SK-N-SH (cell line): Measurements from ENCODE around the gene ATG7.

Experiments
- CTCF ChIP-seq: fragments of 200-600 bp; sonication (generic); IDR thresholded peaks from 2 replicates; pipeline ENCODE4 v1.6.1; 2017; ENCODE audit warnings: antibody characterized with exemption, mild to moderate bottlenecking, moderate library complexity
- MAX ChIP-seq: IDR thresholded peaks from 2 replicates; pipeline ENCODE4 v1.4.0; 2012; ENCODE audit warnings: low read depth
- POLR2AphosphoS5 ChIP-seq: IDR thresholded peaks from 2 replicates; pipeline ENCODE4 v1.6.1; 2012; ENCODE audit warnings: low read depth, low read length
- RFX5 ChIP-seq: IDR thresholded peaks from 2 replicates; pipeline ENCODE4 v1.6.1; 2012; ENCODE audit warnings: mild to moderate bottlenecking, improper control_type of control experiment, low read length
- SIN3A ChIP-seq: IDR thresholded peaks from 2 replicates; pipeline ENCODE4 v1.6.1; 2012; ENCODE audit warnings: low read depth, mild to moderate bottlenecking, low read length, moderate library complexity, borderline replicate concordance

DNA sequence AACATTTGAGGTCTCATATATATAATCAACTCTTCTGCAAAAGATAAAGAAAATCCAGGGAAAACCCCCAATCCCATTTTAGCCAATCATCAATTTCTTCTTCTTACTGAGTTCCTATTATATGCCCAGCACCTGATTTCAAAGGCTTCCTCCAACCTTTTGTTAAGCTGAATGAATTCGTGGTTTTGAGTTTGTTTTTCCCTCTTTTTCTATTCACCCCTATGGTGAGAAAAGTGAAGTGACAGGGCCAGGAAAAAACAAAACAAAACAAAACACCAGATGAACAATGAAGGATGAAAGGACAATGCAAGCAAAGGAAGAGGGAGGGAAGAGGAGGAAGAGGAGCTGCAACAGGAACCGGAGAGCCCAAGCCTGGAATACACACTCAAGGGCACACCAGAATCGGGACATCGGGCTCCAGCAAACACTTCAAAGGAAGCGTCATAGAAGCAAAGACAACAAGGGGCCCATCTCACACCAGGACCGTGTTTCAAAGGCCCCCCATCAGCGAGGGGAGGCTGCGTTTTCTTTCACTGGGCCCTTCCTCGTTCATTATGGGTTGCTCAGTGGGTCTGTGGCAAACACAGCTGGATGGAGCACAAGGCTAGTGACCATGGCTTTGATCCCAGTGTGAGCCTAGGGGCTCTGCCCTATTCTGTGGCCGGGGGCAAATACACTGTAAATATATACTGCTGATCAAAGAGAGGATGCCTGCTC, 321.3 kb downstream of the ATG7 start:
- TF ChIP-seq RFX5 (no peak), POLR2AphosphoS5 (no peak), CTCF (no peak), SIN3A (no peak), MAX (no peak)
